Measurements from ENCODE around the gene MSH3.

The MSH3 gene

DNA sequence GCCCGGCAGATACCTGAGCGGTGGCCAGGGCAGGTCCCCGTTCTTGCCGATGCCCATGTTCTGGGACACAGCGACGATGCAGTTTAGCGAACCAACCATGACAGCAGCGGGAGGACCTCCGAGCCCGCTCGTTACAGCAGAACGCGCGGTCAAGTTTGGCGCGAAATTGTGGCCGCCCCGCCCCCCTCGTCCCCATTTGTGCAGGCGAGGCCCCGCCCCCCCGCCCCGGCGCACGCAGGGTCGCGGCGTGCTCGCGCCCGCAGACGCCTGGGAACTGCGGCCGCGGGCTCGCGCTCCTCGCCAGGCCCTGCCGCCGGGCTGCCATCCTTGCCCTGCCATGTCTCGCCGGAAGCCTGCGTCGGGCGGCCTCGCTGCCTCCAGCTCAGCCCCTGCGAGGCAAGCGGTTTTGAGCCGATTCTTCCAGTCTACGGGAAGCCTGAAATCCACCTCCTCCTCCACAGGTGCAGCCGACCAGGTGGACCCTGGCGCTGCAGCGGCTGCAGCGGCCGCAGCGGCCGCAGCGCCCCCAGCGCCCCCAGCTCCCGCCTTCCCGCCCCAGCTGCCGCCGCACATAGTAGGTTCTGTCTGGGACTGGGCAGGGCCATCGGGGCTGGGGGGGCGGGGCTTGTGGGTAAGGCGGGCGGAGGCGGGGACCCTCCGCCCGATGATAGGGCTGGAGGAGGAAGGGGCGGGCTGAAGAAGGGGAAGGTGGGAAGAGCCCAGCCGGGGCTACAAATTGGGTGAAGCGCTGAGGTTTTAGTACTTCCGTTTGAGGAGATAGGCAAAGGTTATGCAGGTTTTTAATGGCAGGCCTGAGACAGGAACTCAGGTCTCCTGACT lies at the start of gene MSH3, which contains the start of gene DHFR:
TSS of gene MSH3 (plus strand) at position 262 of the 840 bp plus-strand sequence. CDS start at position 338, 76 bp downstream.
TSS of gene DHFR (minus strand) at position 593 of the 840 bp plus-strand sequence. CDS start at position 99, 494 bp downstream.
- H3K4me3 Mint-ChIP-seq = peak within 1 kb of the TSS; percentile 81
- peak within 1 kb of the TSS; percentile 75 for H3K27ac Mint-ChIP-seq (ENCODE audit: low read depth)
- ATAC-seq (replicated peaks; ENCODE audit: extremely low read depth, poor library complexity, severe bottlenecking) (peak; percentile 44), DNase-seq (ENCODE audit: low spot score in 2 of 2) (peak; percentile 80)
- peaks cover 17% of the 10 kb centered on the region for H3K4me1 Mint-ChIP-seq
- peaks cover 16% of the 10 kb centered on the region for H3K36me3 Mint-ChIP-seq (ENCODE audit: insufficient read depth)
- no peaks in the 10 kb centered on the region for H3K27me3 Mint-ChIP-seq
- H3K9me3 Mint-ChIP-seq = no peaks in the 10 kb centered on the region

DNA sequence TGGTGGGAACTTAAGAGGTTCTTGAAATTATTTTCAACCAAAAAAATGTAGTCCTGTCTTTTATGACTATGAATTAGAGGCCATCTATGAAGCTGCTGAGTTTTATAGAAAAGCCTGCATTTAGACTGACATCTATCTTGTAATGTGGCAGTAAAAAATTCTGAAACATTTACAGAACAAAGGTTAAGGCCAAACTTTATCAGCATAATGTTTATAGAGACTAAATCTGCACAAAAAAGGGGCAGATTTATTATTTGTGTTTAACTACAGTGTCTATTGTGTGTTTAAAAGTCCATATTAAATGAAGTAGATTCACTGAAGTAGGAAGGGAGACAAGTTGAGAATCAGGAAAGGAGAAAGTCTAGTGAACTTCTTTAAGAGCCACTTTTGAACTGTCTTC lies 47.1 kb upstream of the MSH3 start:
- no peaks in the 10 kb centered on the region for H3K4me1 Mint-ChIP-seq
- DNase-seq (ENCODE audit: low spot score in 2 of 2) (no peak), ATAC-seq (replicated peaks; ENCODE audit: extremely low read depth, poor library complexity, severe bottlenecking) (no peak)
- no peak overlapping the region for H3K27ac Mint-ChIP-seq (ENCODE audit: low read depth)
- H3K9me3 Mint-ChIP-seq = peaks cover 5% of the 10 kb centered on the region
- no peaks in the 10 kb centered on the region for H3K36me3 Mint-ChIP-seq (ENCODE audit: insufficient read depth)
- no peak overlapping the region for H3K4me3 Mint-ChIP-seq
- H3K27me3 Mint-ChIP-seq = no peaks in the 10 kb centered on the region

DNA sequence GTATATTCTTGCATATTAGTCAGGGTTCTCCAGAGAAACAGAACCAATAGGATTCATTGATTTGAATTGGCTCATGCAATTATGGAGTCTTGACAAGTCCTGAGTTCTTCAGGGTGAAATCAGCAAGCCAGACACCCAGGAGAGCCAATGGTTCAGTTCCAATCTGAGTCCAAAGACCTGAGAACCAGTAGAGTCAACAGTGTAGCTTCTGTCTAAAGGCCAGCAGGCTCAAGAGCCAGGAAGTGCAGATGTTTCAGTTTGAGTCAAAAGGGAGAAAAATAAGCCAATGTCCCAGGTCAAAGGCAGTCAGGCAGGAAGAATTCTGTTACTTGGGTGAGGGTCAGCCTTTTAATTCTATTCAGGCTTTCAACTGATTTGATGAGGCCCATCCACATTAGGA lies 46.6 kb upstream of the MSH3 start:
- H3K9me3 Mint-ChIP-seq = peaks cover 5% of the 10 kb centered on the region
- no peak for ATAC-seq (replicated peaks; ENCODE audit: extremely low read depth, poor library complexity, severe bottlenecking)
- no peak overlapping the region for H3K27ac Mint-ChIP-seq (ENCODE audit: low read depth)
- no peak overlapping the region for H3K4me3 Mint-ChIP-seq
- H3K4me1 Mint-ChIP-seq = no peaks in the 10 kb centered on the region
- DNase-seq (ENCODE audit: low spot score in 2 of 2) = no peak
- no peaks in the 10 kb centered on the region for H3K36me3 Mint-ChIP-seq (ENCODE audit: insufficient read depth)
- H3K27me3 Mint-ChIP-seq = no peaks in the 10 kb centered on the region

DNA sequence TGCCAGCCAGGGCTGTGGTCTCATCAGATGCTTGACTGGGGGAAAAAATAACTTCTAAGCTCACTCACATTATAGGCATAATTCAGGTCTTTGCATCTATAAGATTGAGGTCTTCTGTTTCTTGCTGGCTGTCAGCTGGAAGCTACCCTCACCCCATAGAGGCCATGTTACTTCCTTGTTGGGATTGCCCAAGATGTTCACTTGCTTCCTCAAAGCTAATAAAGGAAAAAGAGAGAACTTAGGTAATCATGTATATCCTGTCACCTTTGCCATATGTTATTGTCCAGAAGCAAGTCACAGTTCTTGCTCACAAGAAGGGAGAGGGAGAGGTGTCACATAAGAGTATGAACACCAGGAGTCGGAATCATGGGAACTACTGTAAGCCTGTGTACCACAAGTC lies 45.7 kb upstream of the MSH3 start:
- H3K27ac Mint-ChIP-seq (ENCODE audit: low read depth) = no peak overlapping the region
- H3K27me3 Mint-ChIP-seq = no peaks in the 10 kb centered on the region
- H3K36me3 Mint-ChIP-seq (ENCODE audit: insufficient read depth) = no peaks in the 10 kb centered on the region

DNA sequence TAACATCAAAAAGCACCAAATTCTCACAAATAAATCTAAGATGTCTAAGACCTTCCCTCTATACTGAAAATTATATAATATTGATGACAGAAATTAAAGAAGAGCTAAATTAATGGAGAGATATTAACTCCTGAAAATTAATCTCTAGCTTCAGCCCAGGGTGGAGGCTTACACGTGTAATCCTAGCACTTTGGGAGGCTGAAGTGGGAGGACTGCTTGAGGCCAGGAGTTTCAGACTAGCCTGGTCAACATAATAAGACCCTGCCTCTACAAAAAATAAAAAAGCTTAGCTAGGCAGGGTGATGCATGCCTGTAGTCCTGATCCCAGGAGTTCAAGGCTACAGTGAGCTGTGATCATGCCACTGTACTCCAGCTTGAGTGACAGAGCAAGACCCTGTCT lies 44.8 kb upstream of the MSH3 start:
- Mint-ChIP-seq H3K27me3 (no peaks in the 10 kb centered on the region), H3K27ac (ENCODE audit: low read depth) (no peak overlapping the region), H3K4me1 (no peaks in the 10 kb centered on the region), H3K9me3 (peaks cover 5% of the 10 kb centered on the region), H3K4me3 (no peak overlapping the region), H3K36me3 (ENCODE audit: insufficient read depth) (no peaks in the 10 kb centered on the region)
- DNase-seq (ENCODE audit: low spot score in 2 of 2) (no peak), ATAC-seq (replicated peaks; ENCODE audit: extremely low read depth, poor library complexity, severe bottlenecking) (no peak)

More for the DNA sequence above, 45.7 kb upstream of the MSH3 start:
- DNase-seq (ENCODE audit: low spot score in 2 of 2) (no peak), ATAC-seq (replicated peaks; ENCODE audit: extremely low read depth, poor library complexity, severe bottlenecking) (no peak)
- no peak overlapping the region for H3K4me3 Mint-ChIP-seq
- no peaks in the 10 kb centered on the region for H3K4me1 Mint-ChIP-seq
- peaks cover 5% of the 10 kb centered on the region for H3K9me3 Mint-ChIP-seq

DNA sequence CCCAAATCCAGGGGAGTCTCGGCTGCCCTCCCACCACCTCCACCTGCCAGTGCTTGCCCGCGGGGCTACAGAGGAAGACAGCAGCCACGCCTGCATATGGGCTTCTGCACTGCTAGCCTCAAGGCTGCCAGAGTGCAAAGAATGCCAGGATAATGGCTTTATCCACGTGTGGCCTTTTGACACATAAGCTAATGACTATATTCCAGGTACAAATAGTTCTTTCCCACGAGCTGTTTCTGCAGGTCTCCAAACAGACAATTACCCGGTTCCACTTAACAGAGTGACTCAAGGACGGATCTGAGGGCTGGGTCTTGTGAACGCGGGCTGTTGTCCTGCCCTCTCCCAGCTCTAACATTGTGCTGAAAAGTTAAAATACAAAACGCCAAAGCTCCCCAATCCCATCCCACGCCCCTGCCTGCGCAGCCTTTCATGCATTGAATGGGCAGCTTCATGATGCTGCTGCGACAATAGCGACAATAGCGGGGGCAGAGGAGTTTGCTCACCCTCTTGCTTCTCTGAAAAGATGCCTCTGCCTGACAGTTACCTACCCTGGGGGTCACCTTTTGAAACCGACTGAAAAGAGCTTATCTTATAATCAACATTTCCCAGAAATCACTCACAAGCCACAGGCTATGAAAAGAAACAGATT lies 39.1 kb upstream of the MSH3 start:
- peaks cover 5% of the 10 kb centered on the region for H3K9me3 Mint-ChIP-seq
- no peaks in the 10 kb centered on the region for H3K27me3 Mint-ChIP-seq
- DNase-seq (ENCODE audit: low spot score in 2 of 2) (no peak), ATAC-seq (replicated peaks; ENCODE audit: extremely low read depth, poor library complexity, severe bottlenecking) (no peak)
- H3K36me3 Mint-ChIP-seq (ENCODE audit: insufficient read depth) = no peaks in the 10 kb centered on the region
- H3K27ac Mint-ChIP-seq (ENCODE audit: low read depth) = no peak overlapping the region
- H3K4me1 Mint-ChIP-seq = no peaks in the 10 kb centered on the region
- no peak overlapping the region for H3K4me3 Mint-ChIP-seq

DNA sequence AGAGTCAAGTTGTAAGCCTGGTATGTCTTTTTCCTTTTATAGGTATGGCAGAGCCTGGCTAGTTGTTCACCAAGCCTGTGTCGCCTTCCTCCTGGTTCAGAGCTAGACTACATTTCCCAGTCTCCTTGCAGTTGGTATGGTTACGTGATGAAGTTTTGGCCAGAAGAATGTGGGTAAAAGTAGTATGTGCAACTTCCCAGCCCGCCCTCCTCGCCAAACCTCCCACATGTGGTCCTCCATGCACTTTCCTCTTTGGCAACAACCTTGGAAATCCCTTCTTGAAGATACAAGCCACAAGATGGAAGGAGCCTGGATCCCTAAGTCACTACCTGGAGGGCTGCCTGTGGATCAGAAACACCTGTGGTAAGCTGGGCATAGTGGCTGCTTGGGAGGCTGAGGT lies 36.0 kb upstream of the MSH3 start:
- Mint-ChIP-seq H3K27ac (ENCODE audit: low read depth) (no peak overlapping the region), H3K4me3 (no peak overlapping the region), H3K4me1 (no peaks in the 10 kb centered on the region), H3K27me3 (no peaks in the 10 kb centered on the region), H3K9me3 (no peaks in the 10 kb centered on the region), H3K36me3 (ENCODE audit: insufficient read depth) (no peaks in the 10 kb centered on the region)
- ATAC-seq (replicated peaks; ENCODE audit: extremely low read depth, poor library complexity, severe bottlenecking) (no peak), DNase-seq (ENCODE audit: low spot score in 2 of 2) (no peak)

DNA sequence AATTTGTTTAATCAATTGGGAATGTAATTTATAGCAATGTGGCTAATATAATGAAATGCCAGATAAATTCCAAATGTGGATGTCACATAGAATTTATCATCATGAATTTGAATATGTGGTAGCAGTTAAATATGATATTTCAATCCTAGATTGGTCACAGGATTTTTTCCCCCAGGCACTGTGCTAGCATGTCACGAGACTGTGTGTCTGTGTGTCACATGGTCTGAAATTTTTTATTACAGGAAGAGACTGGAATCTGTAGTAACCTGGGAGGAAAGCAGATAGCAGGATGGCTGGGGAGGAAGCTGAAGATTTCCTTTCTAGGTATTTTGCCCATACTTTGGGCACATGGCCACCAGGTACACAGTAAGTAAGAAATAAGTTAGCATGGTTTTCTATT lies 35.4 kb upstream of the MSH3 start:
- no peak for ATAC-seq (replicated peaks; ENCODE audit: extremely low read depth, poor library complexity, severe bottlenecking)
- H3K4me1 Mint-ChIP-seq = no peaks in the 10 kb centered on the region
- DNase-seq (ENCODE audit: low spot score in 2 of 2) = no peak
- no peaks in the 10 kb centered on the region for H3K9me3 Mint-ChIP-seq
- no peak overlapping the region for H3K4me3 Mint-ChIP-seq
- no peaks in the 10 kb centered on the region for H3K36me3 Mint-ChIP-seq (ENCODE audit: insufficient read depth)
- no peaks in the 10 kb centered on the region for H3K27me3 Mint-ChIP-seq
- H3K27ac Mint-ChIP-seq (ENCODE audit: low read depth) = no peak overlapping the region

DNA sequence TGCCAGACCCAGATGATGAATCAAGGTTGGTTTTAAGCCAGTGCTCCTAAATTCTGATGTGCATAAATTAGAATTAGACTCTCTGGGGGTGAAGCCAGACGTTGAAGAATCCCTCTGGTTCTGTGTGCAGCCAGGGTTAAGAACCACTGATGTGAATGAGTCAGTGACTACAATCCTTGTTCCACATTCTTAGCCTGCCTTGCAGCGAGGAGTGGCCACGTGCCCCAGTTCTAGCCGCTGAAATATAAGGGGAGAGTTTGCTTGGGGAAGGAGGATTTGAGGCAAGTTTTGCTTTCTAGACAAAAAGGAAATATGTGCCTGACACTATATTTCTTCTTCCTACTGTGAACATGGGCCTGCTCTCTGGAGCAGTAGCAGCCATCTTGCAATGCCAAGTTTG lies 34.2 kb upstream of the MSH3 start:
- H3K4me3 Mint-ChIP-seq = no peak overlapping the region
- no peaks in the 10 kb centered on the region for H3K9me3 Mint-ChIP-seq
- no peak for DNase-seq (ENCODE audit: low spot score in 2 of 2)
- ATAC-seq (replicated peaks; ENCODE audit: extremely low read depth, poor library complexity, severe bottlenecking) = no peak
- no peaks in the 10 kb centered on the region for H3K36me3 Mint-ChIP-seq (ENCODE audit: insufficient read depth)
- H3K27ac Mint-ChIP-seq (ENCODE audit: low read depth) = no peak overlapping the region
- H3K4me1 Mint-ChIP-seq = no peaks in the 10 kb centered on the region
- no peaks in the 10 kb centered on the region for H3K27me3 Mint-ChIP-seq

DNA sequence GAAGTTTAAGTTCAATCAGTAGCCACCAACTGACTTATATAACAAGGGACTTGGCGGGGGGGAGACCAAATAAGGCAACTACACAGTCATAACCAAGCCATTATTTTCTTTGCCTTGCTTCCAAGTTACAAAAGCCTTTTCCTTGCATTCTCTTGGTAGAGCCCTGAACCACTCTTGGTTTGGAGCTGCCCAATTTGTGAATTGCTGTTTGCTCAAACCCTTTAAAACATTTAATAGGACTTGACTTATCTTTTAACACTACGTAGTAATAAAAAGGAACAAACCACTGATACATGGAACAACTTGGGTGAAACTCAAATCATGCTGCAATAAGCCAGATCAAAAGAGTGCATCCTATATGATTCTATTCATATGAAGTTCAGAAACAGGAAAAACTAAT lies 31.7 kb upstream of the MSH3 start:
- Mint-ChIP-seq H3K9me3 (no peaks in the 10 kb centered on the region), H3K27me3 (no peaks in the 10 kb centered on the region), H3K36me3 (ENCODE audit: insufficient read depth) (no peaks in the 10 kb centered on the region), H3K4me3 (no peak overlapping the region), H3K4me1 (no peaks in the 10 kb centered on the region), H3K27ac (ENCODE audit: low read depth) (no peak overlapping the region)
- DNase-seq (ENCODE audit: low spot score in 2 of 2) (no peak), ATAC-seq (replicated peaks; ENCODE audit: extremely low read depth, poor library complexity, severe bottlenecking) (no peak)

DNA sequence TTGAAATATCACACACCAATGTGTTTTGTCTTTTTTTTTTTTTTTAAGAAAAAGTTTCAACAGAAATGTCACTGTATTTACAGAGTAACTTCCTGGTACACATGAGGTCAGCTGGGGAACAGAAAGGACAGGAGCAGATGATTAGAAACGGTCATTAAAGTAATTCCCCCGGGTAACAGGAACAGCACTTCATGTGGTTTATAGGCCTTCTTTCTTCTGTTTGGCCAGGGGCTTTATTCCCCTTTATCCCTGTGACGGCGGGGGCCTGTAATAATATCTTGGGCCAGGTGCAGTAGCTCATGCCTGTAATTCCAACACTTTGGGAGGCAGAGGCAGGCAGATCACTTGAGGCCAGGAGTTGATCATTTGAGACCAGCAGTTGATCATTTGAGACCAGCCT lies 30.5 kb upstream of the MSH3 start:
- Mint-ChIP-seq H3K27me3 (no peaks in the 10 kb centered on the region), H3K27ac (ENCODE audit: low read depth) (no peak overlapping the region), H3K36me3 (ENCODE audit: insufficient read depth) (no peaks in the 10 kb centered on the region), H3K9me3 (no peaks in the 10 kb centered on the region), H3K4me1 (no peaks in the 10 kb centered on the region), H3K4me3 (no peak overlapping the region)
- DNase-seq (ENCODE audit: low spot score in 2 of 2) (no peak), ATAC-seq (replicated peaks; ENCODE audit: extremely low read depth, poor library complexity, severe bottlenecking) (no peak)

DNA sequence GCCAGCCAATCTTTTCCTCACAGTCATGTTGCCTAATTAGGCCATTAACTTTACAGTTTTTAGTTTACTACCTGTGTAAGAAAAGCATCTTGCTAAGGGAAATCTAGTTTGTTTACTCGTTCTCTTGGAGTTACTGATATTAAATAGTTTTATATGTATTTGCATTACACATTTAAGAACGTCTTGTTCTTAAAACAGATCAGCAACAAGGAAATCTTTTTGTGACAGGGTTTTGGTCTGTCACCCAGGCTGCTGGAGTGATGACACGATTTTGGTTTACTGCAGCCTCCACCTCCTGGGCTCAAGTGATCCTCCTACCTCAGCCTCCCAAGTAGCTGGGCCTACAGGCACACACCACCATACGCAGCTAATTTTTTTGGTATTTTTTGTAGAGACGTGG lies 29.2 kb upstream of the MSH3 start:
- Mint-ChIP-seq H3K27ac (ENCODE audit: low read depth) (no peak overlapping the region), H3K4me1 (no peaks in the 10 kb centered on the region)
- ATAC-seq (replicated peaks; ENCODE audit: extremely low read depth, poor library complexity, severe bottlenecking) = no peak

DNA sequence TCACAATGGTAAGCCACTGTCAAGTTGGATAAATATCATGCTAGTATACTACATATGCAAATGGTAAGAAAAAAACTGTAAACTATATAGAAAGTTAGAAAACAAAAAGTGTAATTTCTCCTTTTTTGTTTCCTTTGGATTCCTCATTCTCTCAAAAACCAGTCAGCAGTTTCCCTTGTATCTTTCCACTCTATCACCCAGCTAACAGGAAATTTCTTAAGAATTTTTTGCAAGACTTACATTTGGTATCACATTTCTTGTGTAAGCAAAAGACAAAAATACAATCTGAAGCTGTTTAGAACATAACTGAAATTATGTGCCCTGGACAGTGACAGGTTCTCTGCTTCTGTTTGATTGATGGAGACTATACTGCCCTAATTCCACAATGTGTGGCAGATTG lies 25.2 kb upstream of the MSH3 start:
- Mint-ChIP-seq H3K36me3 (ENCODE audit: insufficient read depth) (peaks cover 16% of the 10 kb centered on the region), H3K27me3 (no peaks in the 10 kb centered on the region), H3K4me3 (no peak overlapping the region), H3K9me3 (no peaks in the 10 kb centered on the region), H3K27ac (ENCODE audit: low read depth) (no peak overlapping the region), H3K4me1 (no peaks in the 10 kb centered on the region)
- ATAC-seq (replicated peaks; ENCODE audit: extremely low read depth, poor library complexity, severe bottlenecking) = no peak
- no peak for DNase-seq (ENCODE audit: low spot score in 2 of 2)

More for the DNA sequence above, 29.2 kb upstream of the MSH3 start:
- Mint-ChIP-seq H3K27me3 (no peaks in the 10 kb centered on the region), H3K9me3 (no peaks in the 10 kb centered on the region), H3K36me3 (ENCODE audit: insufficient read depth) (peaks cover 7% of the 10 kb centered on the region), H3K4me3 (no peak overlapping the region)
- DNase-seq (ENCODE audit: low spot score in 2 of 2) = no peak

Data from central memory CD8-positive, alpha-beta T cell (primary cell).